ENCODE results near the gene CEP131.

CEP131 gene

GRCh38 chr17:81193051-81193410, 29.7 kb downstream of the CEP131 start:
- TF ChIP-seq CTCF (IDR thresholded peaks at IDR 0.05), result no peak

- no peak for TF ChIP-seq CTCF (IDR thresholded peaks at IDR 0.05)
Measured at GRCh38 chr17:81192386-81193050, 30.2 kb downstream of the CEP131 start.

GRCh38 chr17:81191646-81192045, 31.1 kb downstream of the CEP131 start:
- TF ChIP-seq CTCF (IDR thresholded peaks at IDR 0.05), result no peak

- no peak for TF ChIP-seq CTCF (IDR thresholded peaks at IDR 0.05)
Measured at GRCh38 chr17:81191116-81191515, 31.6 kb downstream of the CEP131 start.

- no peak for TF ChIP-seq CTCF (IDR thresholded peaks at IDR 0.05)
Measured at GRCh38 chr17:81190591-81190990, 32.2 kb downstream of the CEP131 start.

- no peak for TF ChIP-seq CTCF (IDR thresholded peaks at IDR 0.05)
Measured at GRCh38 chr17:81189670-81190530, 32.9 kb downstream of the CEP131 start.

- TF ChIP-seq CTCF (IDR thresholded peaks at IDR 0.05), result no peak
Measured at GRCh38 chr17:81189016-81189415, 33.7 kb downstream of the CEP131 start.

Measured in LNCAP (cell line).